Activated CD4-positive, alpha-beta T cell treated with anti-CD3 and anti-CD28 coated beads, Interleukin-2, amount 50 U/mL, for 4 hours (primary cell): ENCODE measurements around the gene PPP2CA.
A peak's percentile ranks its signal among the peaks of the same experiment; 100 is the strongest.

ENCODE experiments used
- DNase-seq, 2 experiments: peaks; one replicate each; pipeline ENCODE4 v3.0.0-alpha.2; 2020

Gene PPP2CA

GRCh38 chr5:134146651-134147518 is 79.0 kb downstream of the PPP2CA start:
- no peak for DNase-seq

- peak; percentile 79 to 82 for DNase-seq
These were observed 79.9 kb downstream of the PPP2CA start for GRCh38 chr5:134145779-134146581.

- DNase-seq: no peak
These were observed 80.7 kb downstream of the PPP2CA start for GRCh38 chr5:134145041-134145757.
